Fibroblast of lung (primary cell): Measurements from ENCODE around the gene GABPB1. TPM values are rescaled to one million over a fixed set of nuclear protein-coding genes. Genes with fewer than 3 reads are reported as not detected.

Source experiments
- DNase-seq, 2 donors: peaks; one replicate each; pipeline versions ENCODE4 v3.0.0 to v3.0.0-alpha.2; 2010; ENCODE audit warnings: low read depth in 2 of 2
- H2AFZ ChIP-seq: 2 replicates; pipeline ENCODE4 v1.5.1; 2012; ENCODE audit warnings: low read length, control low read depth, inconsistent platforms
- H3K27ac ChIP-seq: 2 replicates; pipeline ENCODE4 v1.5.1; 2011; ENCODE audit warnings: low read length, control low read depth; ENCODE audit not compliant: insufficient read depth
- H3K27me3 ChIP-seq: 2 replicates; pipeline ENCODE4 v1.5.1; 2011; ENCODE audit warnings: mild to moderate bottlenecking, low read length; ENCODE audit not compliant: control insufficient read depth, insufficient read depth
- H3K36me3 ChIP-seq: 2 replicates; pipeline ENCODE4 v1.5.1; 2011; ENCODE audit warnings: low read length; ENCODE audit not compliant: control insufficient read depth, insufficient read depth
- H3K4me1 ChIP-seq: 2 replicates; pipeline ENCODE4 v1.5.1; 2011; ENCODE audit warnings: low read length; ENCODE audit not compliant: control insufficient read depth, insufficient read depth; ENCODE audit errors: extremely low read depth
- H3K4me2 ChIP-seq: 2 replicates; pipeline ENCODE4 v1.5.1; 2011; ENCODE audit warnings: low read length, control low read depth; ENCODE audit not compliant: insufficient read depth; ENCODE audit errors: extremely low read depth
- H3K4me3 ChIP-seq, 4 experiments: fragments of 200-600 bp in 1 of 4; sonication (generic) in 1 of 4; replicated peaks in 1 of 4; 2 replicates each; pipeline ENCODE4 v1.5.1; 2011 to 2016; ENCODE audit warnings: low read length in 4 of 4, low read depth in 3 of 4, mild to moderate bottlenecking in 3 of 4, control low read depth in 2 of 4, inconsistent platforms in 1 of 4, mixed read lengths in 1 of 4; ENCODE audit not compliant: insufficient read depth in 1 of 4; ENCODE audit errors: control extremely low read depth in 1 of 4
- H3K79me2 ChIP-seq: 2 replicates; pipeline ENCODE4 v1.5.1; 2012; ENCODE audit warnings: mild to moderate bottlenecking, low read length, inconsistent platforms; ENCODE audit not compliant: control insufficient read depth, insufficient read depth
- H3K9ac ChIP-seq: 2 replicates; pipeline ENCODE4 v1.5.1; 2011; ENCODE audit warnings: mild to moderate bottlenecking, low read length, control low read depth; ENCODE audit not compliant: insufficient read depth
- H3K9me3 ChIP-seq: 2 replicates; pipeline ENCODE4 v1.5.1; 2012; ENCODE audit warnings: low read depth, low read length; ENCODE audit not compliant: control insufficient read depth, insufficient read depth
- H4K20me1 ChIP-seq: 2 replicates; pipeline ENCODE4 v1.5.1; 2011; ENCODE audit warnings: low read length; ENCODE audit not compliant: control insufficient read depth, insufficient read depth; ENCODE audit errors: extremely low read depth
- CTCF ChIP-seq, 2 donors: IDR thresholded peaks in 1 of 2; conservative IDR thresholded peaks in 1 of 2; 1 replicate in 1 of 2; 2 replicates in 1 of 2; pipeline ENCODE4 v1.5.1; 2011 to 2012; ENCODE audit warnings: low read length in 2 of 2, control low read depth in 1 of 2, inconsistent platforms in 1 of 2, low read depth in 1 of 2, mild to moderate bottlenecking in 1 of 2
- EZH2 ChIP-seq: IDR thresholded peaks from 2 replicates; pipeline ENCODE4 v1.5.1; 2012; ENCODE audit warnings: low read length, control low read depth, mild to moderate bottlenecking; ENCODE audit errors: missing control alignments
- polyA plus RNA-seq, 2 donors: library from polyadenylated mRNA; depleted of rRNA in 1 of 2; stranded (reverse) in 1 of 2; unstranded in 1 of 2; fragments of >200 nt; gene quantifications; 2 replicates each; pipeline ENCODE4 v1.2.1, GENCODE V29; 2011 to 2012; ENCODE audit warnings: missing spikeins in 1 of 2
- total RNA-seq: library from RNA; depleted of rRNA; stranded (reverse); fragments of >200 nt; gene quantifications from 2 replicates; pipeline ENCODE4 v1.2.1, GENCODE V29; 2014

The GABPB1 gene
- total and polyA plus RNA-seq, 2 donors (not counting 1 experiment from before 2014, with no cell fraction given): 25.4 to 40.1 TPM

GRCh38 chr15:50278496-50278895 lies 76.5 kb downstream of the GABPB1 start:
- TF ChIP-seq CTCF (conservative IDR thresholded peaks at IDR 0.05 in 1 of 2, IDR thresholded peaks at IDR 0.05 in 1 of 2; ENCODE audit: low read depth in 1 of 2, low read length in 2 of 2) (no peak), EZH2 (no peak)
- Histone ChIP-seq H3K27ac (no peak overlapping the region), H3K4me2 (no peak overlapping the region), H3K9ac (no peak overlapping the region), H3K4me3 (no peak overlapping the region), H3K4me1 (no peaks in the 10 kb centered on the region), H2AFZ (no peak overlapping the region), H3K79me2 (no peaks in the 10 kb centered on the region), H3K9me3 (no peaks in the 10 kb centered on the region), H3K36me3 (no peaks in the 10 kb centered on the region), H4K20me1 (no peaks in the 10 kb centered on the region), H3K27me3 (no peaks in the 10 kb centered on the region)
- peak in 1 of 2 donors; percentile 19 for DNase-seq

GRCh38 chr15:50277370-50277769 lies 77.6 kb downstream of the GABPB1 start:
- no peak overlapping the region for H3K4me3 ChIP-seq
- no peaks in the 10 kb centered on the region for H3K9me3 ChIP-seq
- H3K4me1 ChIP-seq: no peaks in the 10 kb centered on the region
- no peak overlapping the region for H3K9ac ChIP-seq
- H4K20me1 ChIP-seq: no peaks in the 10 kb centered on the region
- no peaks in the 10 kb centered on the region for H3K27me3 ChIP-seq
- H3K79me2 ChIP-seq: no peaks in the 10 kb centered on the region
- DNase-seq: no peak
- TF ChIP-seq EZH2 (no peak), CTCF (conservative IDR thresholded peaks at IDR 0.05 in 1 of 2, IDR thresholded peaks at IDR 0.05 in 1 of 2; ENCODE audit: low read depth in 1 of 2, low read length in 2 of 2) (no peak)
- H2AFZ ChIP-seq: no peak overlapping the region
- no peak overlapping the region for H3K4me2 ChIP-seq
- H3K27ac ChIP-seq: no peak overlapping the region
- H3K36me3 ChIP-seq: no peaks in the 10 kb centered on the region

GRCh38 chr15:50275908-50276307 lies 79.1 kb downstream of the GABPB1 start:
- H3K9me3 ChIP-seq: no peaks in the 10 kb centered on the region
- H2AFZ ChIP-seq: no peak overlapping the region
- no peaks in the 10 kb centered on the region for H3K27me3 ChIP-seq
- no peak overlapping the region for H3K4me3 ChIP-seq
- no peaks in the 10 kb centered on the region for H3K79me2 ChIP-seq
- H4K20me1 ChIP-seq: no peaks in the 10 kb centered on the region
- no peak overlapping the region for H3K27ac ChIP-seq
- TF ChIP-seq EZH2: no peak
- TF ChIP-seq CTCF (conservative IDR thresholded peaks at IDR 0.05 in 1 of 2, IDR thresholded peaks at IDR 0.05 in 1 of 2; ENCODE audit: low read depth in 1 of 2, low read length in 2 of 2): no peak
- no peaks in the 10 kb centered on the region for H3K36me3 ChIP-seq
- H3K9ac ChIP-seq: no peak overlapping the region
- H3K4me2 ChIP-seq: no peak overlapping the region
- no peak for DNase-seq
- H3K4me1 ChIP-seq: no peaks in the 10 kb centered on the region
